CD14-positive monocyte (primary cell): ENCODE results near the gene PIK3R3. TPM values are rescaled to one million over a fixed set of nuclear protein-coding genes. Genes with fewer than 3 reads are reported as not detected.

ENCODE experiments used
- DNase-seq, 3 donors: peaks; one replicate each; pipeline ENCODE4 v3.0.0-alpha.2; 2011 to 2022
- H2AFZ ChIP-seq: 2 replicates; pipeline ENCODE4 v1.6.0; 2012; ENCODE audit warnings: mild to moderate bottlenecking, low read depth, low read length, inconsistent platforms; ENCODE audit not compliant: insufficient read depth, poor library complexity, severe bottlenecking
- H3K27ac ChIP-seq, 2 donors: 1 replicate in 1 of 2; 2 replicates in 1 of 2; pipeline ENCODE4 v1.5.1; 2012 to 2013; ENCODE audit warnings: low read length in 2 of 2, control low read depth in 1 of 2, inconsistent platforms in 1 of 2, low read depth in 1 of 2, mild to moderate bottlenecking in 1 of 2
- H3K27me3 ChIP-seq, 2 donors: one replicate each; pipeline versions ENCODE4 v1.6.0 to v1.6.1; 2011 to 2013; ENCODE audit warnings: low read length in 2 of 2; ENCODE audit not compliant: control insufficient read depth in 2 of 2, insufficient read depth in 2 of 2
- H3K36me3 ChIP-seq, 2 donors: replicated peaks in 1 of 2; 1 replicate in 1 of 2; 2 replicates in 1 of 2; pipeline versions ENCODE4 v1.5.1 to v1.6.1; 2012 to 2013; ENCODE audit warnings: low read length in 2 of 2, control low read depth in 1 of 2, inconsistent platforms in 1 of 2, mild to moderate bottlenecking in 1 of 2; ENCODE audit not compliant: insufficient read depth in 2 of 2, control insufficient read depth in 1 of 2
- H3K4me1 ChIP-seq, 2 donors: 1 replicate in 1 of 2; 2 replicates in 1 of 2; pipeline versions ENCODE4 v1.5.1 to v1.6.1; 2012 to 2013; ENCODE audit warnings: low read length in 2 of 2, control low read depth in 1 of 2, inconsistent platforms in 1 of 2, mild to moderate bottlenecking in 1 of 2, moderate library complexity in 1 of 2; ENCODE audit not compliant: insufficient read depth in 2 of 2, control insufficient read depth in 1 of 2
- H3K4me2 ChIP-seq: replicated peaks from 2 replicates; pipeline ENCODE3; 2012; ENCODE audit warnings: low read length, moderate library complexity, mild to moderate bottlenecking; ENCODE audit not compliant: poor library complexity, severe bottlenecking; ENCODE audit errors: extremely low read depth
- H3K4me3 ChIP-seq, 3 experiments: fragments of 200-600 bp in 1 of 3; sonication (generic) in 1 of 3; replicated peaks in 1 of 3; 1 replicate in 2 of 3; 2 replicates in 1 of 3; pipeline ENCODE4 v1.5.1; 2011 to 2013; ENCODE audit warnings: low read length in 3 of 3, mild to moderate bottlenecking in 3 of 3, control low read depth in 2 of 3, low read depth in 2 of 3, inconsistent platforms in 1 of 3, moderate library complexity in 1 of 3
- H3K79me2 ChIP-seq: 2 replicates; pipeline ENCODE4 v1.6.0; 2012; ENCODE audit warnings: mild to moderate bottlenecking, control low read depth, inconsistent platforms, low read length, moderate library complexity; ENCODE audit not compliant: insufficient read depth
- H3K9ac ChIP-seq: 2 replicates; pipeline ENCODE4 v1.6.0; 2017; ENCODE audit warnings: low read length, mild to moderate bottlenecking; ENCODE audit not compliant: insufficient read depth, poor library complexity, severe bottlenecking
- H3K9me3 ChIP-seq, 2 donors: replicated peaks in 1 of 2; 1 replicate in 1 of 2; 2 replicates in 1 of 2; pipeline versions ENCODE4 v1.5.1 to v1.6.1; 2012 to 2013; ENCODE audit warnings: low read length in 2 of 2, control low read depth in 1 of 2; ENCODE audit not compliant: control insufficient read depth in 1 of 2, insufficient read depth in 1 of 2
- H4K20me1 ChIP-seq: 2 replicates; pipeline ENCODE4 v1.6.0; 2012; ENCODE audit warnings: mild to moderate bottlenecking, low read length, control low read depth, moderate library complexity; ENCODE audit not compliant: insufficient read depth
- H3K27ac Mint-ChIP-seq, 7 donors: one replicate each; pipeline ENCODE4 v1.8.0; 2020; ENCODE audit warnings: mild to moderate bottlenecking in 7 of 7, mixed read lengths in 7 of 7, moderate library complexity in 6 of 7, inconsistent platforms in 2 of 7
- H3K27me3 Mint-ChIP-seq, 3 donors: one replicate each; pipeline ENCODE4 v1.8.0; 2021 to 2022; ENCODE audit warnings: low read depth in 3 of 3, mild to moderate bottlenecking in 3 of 3, mixed read lengths in 3 of 3, moderate library complexity in 3 of 3, inconsistent platforms in 1 of 3
- H3K36me3 Mint-ChIP-seq, 2 donors: one replicate each; pipeline ENCODE4 v1.8.0; 2020; ENCODE audit warnings: mixed read lengths in 2 of 2, inconsistent platforms in 1 of 2, mild to moderate bottlenecking in 1 of 2
- H3K4me1 Mint-ChIP-seq: one replicate; pipeline ENCODE4 v1.8.0; 2020; ENCODE audit warnings: mild to moderate bottlenecking, mixed read lengths
- H3K4me3 Mint-ChIP-seq, 2 donors: one replicate each; pipeline ENCODE4 v1.8.0; 2020; ENCODE audit warnings: mild to moderate bottlenecking in 2 of 2, mixed read lengths in 2 of 2, moderate library complexity in 1 of 2
- H3K9me3 Mint-ChIP-seq, 7 donors: one replicate each; pipeline ENCODE4 v1.8.0; 2020 to 2022; ENCODE audit warnings: mixed read lengths in 7 of 7, mild to moderate bottlenecking in 6 of 7, moderate library complexity in 6 of 7, inconsistent platforms in 2 of 7
- CTCF ChIP-seq: fragments of 200-600 bp; IDR thresholded peaks from one replicate; pipeline ENCODE4 v1.8.0; 2022; ENCODE audit warnings: antibody characterized with exemption, mild to moderate bottlenecking
- WGBS: methylation state at CpG from one replicate; pipeline ENCODE4 v1.1.5; 2013; ENCODE audit warnings: missing lambda C conversion rate; ENCODE audit not compliant: insufficient coverage; 5-methylcytosine and 5-hydroxymethylcytosine counted together
- intact Hi-C, 2 donors: fragments of 100-400 bp; cut with micrococcal nuclease; formaldehyde crosslinking; loops; one replicate each; pipeline versions ENCODE4 v1.15.0 to v1.15.1; 2023
- polyA plus RNA-seq, 3 donors: library from polyadenylated mRNA; depleted of rRNA in 1 of 3; unstranded in 2 of 3; stranded (reverse) in 1 of 3; fragments of 300-500 nt in 2 of 3; fragments of >200 nt in 1 of 3; fragmentation: Illumina TruSeq in 2 of 3; gene quantifications; 1 replicate in 2 of 3; 2 replicates in 1 of 3; pipeline ENCODE4 v1.2.3, GENCODE V29; 2012 to 2021

Gene PIK3R3
- polyA plus RNA-seq, 3 donors = 0.09 to 0.28 (median 0.17) TPM

DNA sequence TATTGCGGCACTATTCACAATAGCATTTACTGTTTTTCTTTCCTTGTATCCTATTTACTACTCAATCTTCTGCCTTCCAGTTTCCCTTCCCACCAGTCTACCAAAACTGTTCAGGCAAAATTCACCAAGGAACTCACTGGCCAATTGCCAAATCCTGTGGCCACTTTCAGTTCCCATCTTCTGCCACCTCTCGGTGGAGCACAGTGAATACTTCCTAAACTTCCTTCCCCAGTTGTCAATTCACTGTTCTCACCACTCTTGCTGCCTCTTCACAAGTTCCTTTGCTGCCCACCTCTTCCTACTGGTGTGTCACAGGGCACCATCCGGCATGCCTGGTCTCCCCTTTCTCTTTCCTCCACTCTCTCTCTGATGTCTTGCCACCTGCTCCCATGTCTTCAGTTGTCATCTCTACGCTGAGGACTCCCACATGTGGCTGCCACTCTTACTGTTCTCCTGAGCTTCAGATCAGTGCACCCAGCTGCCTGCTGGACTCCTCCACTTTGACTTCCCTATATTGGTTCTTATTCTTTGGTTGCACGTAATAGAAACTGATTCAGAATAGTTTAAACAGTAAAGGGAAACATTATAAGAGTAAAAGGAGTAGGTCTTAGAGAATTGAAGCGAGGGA is 114.4 kb downstream of the PIK3R3 start:
- Histone ChIP-seq H3K4me2 (peak overlapping the region; percentile 56), H3K79me2 (no peaks in the 10 kb centered on the region), H4K20me1 (no peaks in the 10 kb centered on the region), H2AFZ (peak overlapping the region; percentile 54), H3K27ac (peak overlapping the region; percentile 36 to 71), H3K27me3 (no peaks in the 10 kb centered on the region), H3K36me3 (peaks cover 6 to 14% of the 10 kb centered on the region in 2 donors), H3K9me3 (no peaks in the 10 kb centered on the region), H3K4me3 (peak overlapping the region in 1 of 3 experiments; percentile 21), H3K9ac (peak overlapping the region; percentile 22), H3K4me1 (peaks cover 25 to 27% of the 10 kb centered on the region in 2 donors)
- Mint-ChIP-seq H3K9me3 (peaks cover 0 to 2% (median 0%) of the 10 kb centered on the region in 7 donors), H3K4me3 (no peak overlapping the region), H3K27ac (no peak overlapping the region), H3K36me3 (peaks cover 17 to 19% of the 10 kb centered on the region in 2 donors), H3K4me1 (no peaks in the 10 kb centered on the region), H3K27me3 (no peaks in the 10 kb centered on the region)
- peak; percentile 31 for TF ChIP-seq CTCF
- WGBS = 33% methylated on average over 3 of the region's 6 CpGs
- intact Hi-C loops = no loop called here
- DNase-seq = peak; percentile 33 to 51 (median 51)

- DNase-seq = no peak
- Histone ChIP-seq H3K9ac (no peak overlapping the region), H4K20me1 (no peaks in the 10 kb centered on the region), H3K36me3 (peaks cover 7 to 37% of the 10 kb centered on the region in 2 donors), H3K4me3 (no peak overlapping the region), H3K79me2 (no peaks in the 10 kb centered on the region), H3K27ac (no peak overlapping the region), H3K4me1 (peaks cover 9 to 10% of the 10 kb centered on the region in 2 donors), H2AFZ (no peak overlapping the region), H3K4me2 (no peak overlapping the region), H3K27me3 (no peaks in the 10 kb centered on the region), H3K9me3 (no peaks in the 10 kb centered on the region)
- intact Hi-C loops = no loop called here
- H3K36me3 Mint-ChIP-seq = peaks cover 31 to 36% of the 10 kb centered on the region in 2 donors
- no peaks in the 10 kb centered on the region for H3K27me3 Mint-ChIP-seq
- H3K27ac Mint-ChIP-seq = peak overlapping the region in 1 of 7 donors; percentile 33
- TF ChIP-seq CTCF = no peak
- H3K9me3 Mint-ChIP-seq = peaks cover 0 to 2% (median 0%) of the 10 kb centered on the region in 7 donors
- WGBS = 100% methylated on average over 2 of the region's 3 CpGs
- H3K4me3 Mint-ChIP-seq = no peak overlapping the region
- H3K4me1 Mint-ChIP-seq = no peaks in the 10 kb centered on the region
These were observed 118.8 kb downstream of the PIK3R3 start for GRCh38 chr1:46013581-46013980.
